Skeletal muscle cell (primary cell): Measurements from ENCODE around the gene NPS.

Experiments used
- DNase-seq: peaks from one replicate; pipeline ENCODE4 v3.0.0-alpha.2; 2010; ENCODE audit warnings: low read depth
- H3K4me3 ChIP-seq: 2 replicates; pipeline ENCODE4 v1.5.1; 2011; ENCODE audit warnings: low read depth, mild to moderate bottlenecking, control low read depth, low read length, moderate library complexity

Gene NPS

GRCh38 chr10:127552446-127552845 lies 3.3 kb downstream of the NPS start:
- no peak overlapping the region for H3K4me3 ChIP-seq
- DNase-seq: no peak

- H3K4me3 ChIP-seq: no peak overlapping the region
- DNase-seq: no peak
Measured at GRCh38 chr10:127553417-127553816, 4.3 kb downstream of the NPS start.

- DNase-seq: no peak
- no peak overlapping the region for H3K4me3 ChIP-seq
Measured at GRCh38 chr10:127556916-127557315, 7.8 kb downstream of the NPS start.

- no peak overlapping the region for H3K4me3 ChIP-seq
- DNase-seq: no peak
Measured at GRCh38 chr10:127561647-127562046, 12.5 kb downstream of the NPS start.

- no peak overlapping the region for H3K4me3 ChIP-seq
- DNase-seq: no peak
Measured at GRCh38 chr10:127563718-127564553, 14.8 kb downstream of the NPS start.

- DNase-seq: no peak
- H3K4me3 ChIP-seq: no peak overlapping the region
Measured at GRCh38 chr10:127564644-127565043, 15.5 kb downstream of the NPS start.

GRCh38 chr10:127565583-127565982 lies 16.5 kb downstream of the NPS start:
- no peak for DNase-seq
- no peak overlapping the region for H3K4me3 ChIP-seq

- DNase-seq: no peak
- H3K4me3 ChIP-seq: no peak overlapping the region
Measured at GRCh38 chr10:127569210-127569609, 20.1 kb downstream of the NPS start.

GRCh38 chr10:127570036-127570435 lies 20.9 kb downstream of the NPS start:
- no peak for DNase-seq
- no peak overlapping the region for H3K4me3 ChIP-seq

GRCh38 chr10:127571386-127571785 lies 22.3 kb downstream of the NPS start:
- H3K4me3 ChIP-seq: no peak overlapping the region
- no peak for DNase-seq

GRCh38 chr10:127576051-127576450 lies 26.9 kb downstream of the NPS start:
- no peak for DNase-seq
- no peak overlapping the region for H3K4me3 ChIP-seq

- no peak for DNase-seq
- H3K4me3 ChIP-seq: no peak overlapping the region
Measured at GRCh38 chr10:127576740-127577161, 27.6 kb downstream of the NPS start.

GRCh38 chr10:127577376-127578258 lies 28.5 kb downstream of the NPS start:
- H3K4me3 ChIP-seq: no peak overlapping the region
- no peak for DNase-seq

GRCh38 chr10:127578259-127578960 lies 29.3 kb downstream of the NPS start:
- DNase-seq: no peak

GRCh38 chr10:127578961-127579305 lies 29.8 kb downstream of the NPS start:
- H3K4me3 ChIP-seq: no peak overlapping the region
- no peak for DNase-seq

More at GRCh38 chr10:127578259-127578960, 29.3 kb downstream of the NPS start:
- no peak overlapping the region for H3K4me3 ChIP-seq

GRCh38 chr10:127579640-127580039 lies 30.5 kb downstream of the NPS start:
- no peak overlapping the region for H3K4me3 ChIP-seq
- no peak for DNase-seq

- no peak for DNase-seq
- H3K4me3 ChIP-seq: no peak overlapping the region
Measured at GRCh38 chr10:127580822-127581221, 31.7 kb downstream of the NPS start.

GRCh38 chr10:127585519-127586023 lies 36.5 kb downstream of the NPS start:
- DNase-seq: no peak
- no peak overlapping the region for H3K4me3 ChIP-seq

GRCh38 chr10:127587668-127588365 lies 38.7 kb downstream of the NPS start:
- no peak for DNase-seq
- H3K4me3 ChIP-seq: no peak overlapping the region
